HG02610 (cell line): Measurements from ENCODE around the gene TECR.
"Not testable (repeated sequence)": the region's sequence is repeated elsewhere in the genome, so short reads cannot be mapped to it uniquely, and the experiment has no call there.

Experiments
- ATAC-seq: cut with Tn5 transposase; IDR thresholded peaks from one replicate; pipeline ENCODE4 v1.9.1; 2021; ENCODE audit warnings: mild to moderate bottlenecking, moderate library complexity; ENCODE audit not compliant: unreplicated experiment

Gene TECR

DNA sequence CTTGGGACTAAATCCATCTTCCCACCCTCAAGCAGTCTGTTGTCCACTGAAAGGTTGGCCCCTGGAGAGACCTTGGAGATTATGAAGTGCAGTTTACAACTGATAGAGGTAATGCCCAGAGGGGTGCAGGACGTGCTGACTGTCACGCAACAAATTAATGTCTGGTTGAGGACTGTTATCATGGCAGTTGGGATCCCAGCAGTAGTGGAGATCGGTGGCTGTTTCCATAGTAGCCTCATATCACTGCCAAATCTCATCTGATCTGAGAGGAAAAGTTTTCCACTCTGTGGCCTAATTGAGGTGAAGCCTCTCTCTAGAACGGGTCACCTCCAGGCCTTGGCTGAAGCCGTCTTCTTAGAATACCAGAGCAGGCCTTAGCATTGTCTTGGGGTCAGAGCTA is 4.1 kb downstream of the TECR start:
- ATAC-seq: no peak

DNA sequence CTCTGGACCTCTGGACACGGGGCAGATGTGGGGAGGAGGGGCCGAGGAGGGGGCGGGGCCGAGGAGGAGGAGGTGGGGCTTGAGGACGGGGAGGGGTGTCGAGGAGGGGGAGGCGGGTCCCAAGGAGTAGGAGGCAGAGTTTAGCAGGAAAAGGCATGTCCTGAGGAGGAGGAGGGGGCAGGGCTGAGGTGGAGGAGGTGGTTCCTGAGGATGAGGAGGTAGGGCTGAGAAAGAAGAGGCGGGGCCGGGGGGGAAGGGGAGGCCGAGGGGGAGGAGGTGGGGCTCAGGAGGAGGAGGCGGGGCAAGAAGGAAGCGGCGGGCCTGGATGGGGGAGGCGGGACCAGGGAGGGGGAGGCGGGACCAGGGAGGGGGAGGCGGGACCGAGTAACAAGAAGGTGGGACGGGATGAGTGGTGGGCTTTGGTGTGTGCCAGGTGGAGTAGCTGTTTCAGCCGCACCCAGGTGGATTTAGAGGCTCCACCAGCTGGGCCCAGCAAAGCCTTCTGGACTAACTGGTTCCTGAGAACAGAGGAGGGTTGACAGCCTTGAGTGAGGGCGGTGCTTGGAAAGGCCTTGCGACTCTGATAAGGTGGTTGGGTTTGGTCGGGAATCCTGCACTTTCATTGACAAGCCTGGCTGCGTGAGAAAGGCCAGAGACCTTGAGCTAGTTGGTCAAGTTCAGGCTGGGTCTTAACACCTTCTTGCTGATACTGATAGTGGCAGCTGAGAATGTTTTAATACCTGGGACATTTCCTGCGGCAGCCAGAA is 7.7 kb downstream of the TECR start:
- ATAC-seq: no peak

DNA sequence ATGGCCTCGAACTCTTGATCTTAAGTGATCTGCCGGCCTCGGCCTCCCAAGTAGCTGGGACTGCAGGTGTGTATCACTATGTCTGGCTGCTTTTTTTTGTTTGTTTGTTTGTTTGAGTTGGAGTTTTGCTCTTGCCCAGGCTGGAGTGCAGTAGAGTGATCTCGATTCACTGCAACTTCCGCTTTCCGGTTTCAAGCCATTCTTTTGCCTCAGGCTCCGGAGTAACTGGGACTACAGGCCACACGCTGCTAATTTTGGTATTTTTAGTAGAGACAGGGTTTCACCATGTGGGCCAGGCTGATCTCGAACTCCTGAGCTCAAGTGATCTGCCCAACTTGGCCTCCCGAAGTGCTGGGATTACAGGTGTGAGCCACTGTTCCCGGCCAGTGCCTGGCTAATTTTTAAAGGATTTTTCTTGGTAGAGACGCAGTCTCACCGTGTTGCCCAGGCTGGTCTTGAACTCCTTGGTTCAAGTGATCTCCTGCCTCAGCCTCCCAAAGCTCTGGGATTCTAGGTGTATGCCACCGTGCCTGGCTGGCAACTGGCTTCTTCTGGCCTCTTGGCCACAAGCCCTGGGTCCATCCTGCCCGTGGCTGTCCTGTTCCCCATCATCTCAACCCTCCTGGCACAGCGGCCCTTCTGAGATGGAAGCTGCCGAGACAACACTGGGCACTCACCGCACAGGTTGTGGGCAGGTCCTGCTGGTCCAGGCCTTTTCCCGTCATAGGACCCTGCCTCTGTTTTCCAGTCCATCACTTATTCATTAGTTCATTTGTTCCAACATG is 11.5 kb downstream of the TECR start:
- ATAC-seq: no peak

DNA sequence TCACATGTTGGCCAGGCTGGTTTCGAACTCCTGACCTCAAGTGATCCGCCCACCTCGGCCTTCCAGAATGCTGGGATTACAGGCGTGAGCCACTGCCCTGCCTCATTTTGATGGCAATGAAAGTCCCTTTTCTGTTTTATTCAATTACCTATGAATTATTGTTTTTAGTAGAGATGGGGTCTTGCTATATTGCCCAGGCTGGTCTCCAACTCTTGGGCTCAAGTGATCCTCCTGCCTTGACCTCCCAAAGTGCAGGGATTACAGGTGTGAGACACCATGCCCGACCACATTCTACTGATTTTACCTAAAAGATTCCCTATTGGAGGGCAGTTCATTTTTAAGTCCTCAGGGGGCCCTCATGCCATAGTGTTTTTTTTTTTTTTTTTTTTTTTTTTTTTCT is 12.6 kb downstream of the TECR start:
- not testable (repeated sequence) for ATAC-seq

DNA sequence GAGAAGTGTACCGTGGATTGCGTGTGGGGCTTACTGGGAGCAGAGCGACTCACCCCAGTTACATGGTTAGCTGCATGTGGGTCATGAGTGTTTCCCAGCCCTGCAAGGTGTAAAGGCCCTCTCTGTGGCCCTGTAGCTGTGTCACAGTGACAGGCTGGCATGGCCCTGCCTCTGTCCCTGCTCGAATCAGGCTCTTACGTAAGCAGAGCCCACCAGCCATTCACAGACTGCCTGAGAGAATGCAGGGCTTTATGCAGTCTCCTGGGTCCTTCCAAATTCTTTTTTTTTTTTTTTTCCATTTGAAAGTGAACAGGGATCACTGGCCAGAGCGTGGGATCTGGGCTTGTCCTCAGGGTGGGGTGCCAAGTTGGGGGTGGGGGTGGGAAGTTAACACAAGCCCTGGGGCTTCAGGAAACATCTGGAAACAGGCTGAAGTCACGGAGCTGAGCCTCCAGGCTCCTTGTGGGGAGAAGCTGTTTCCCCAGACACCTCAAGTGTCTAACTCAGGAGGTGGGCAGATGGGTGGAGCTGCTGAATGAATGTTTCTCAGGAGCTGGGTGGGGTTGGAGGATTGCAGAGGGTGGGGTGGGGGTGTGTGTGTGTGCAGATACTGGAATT is 13.4 kb downstream of the TECR start:
- ATAC-seq: no peak

DNA sequence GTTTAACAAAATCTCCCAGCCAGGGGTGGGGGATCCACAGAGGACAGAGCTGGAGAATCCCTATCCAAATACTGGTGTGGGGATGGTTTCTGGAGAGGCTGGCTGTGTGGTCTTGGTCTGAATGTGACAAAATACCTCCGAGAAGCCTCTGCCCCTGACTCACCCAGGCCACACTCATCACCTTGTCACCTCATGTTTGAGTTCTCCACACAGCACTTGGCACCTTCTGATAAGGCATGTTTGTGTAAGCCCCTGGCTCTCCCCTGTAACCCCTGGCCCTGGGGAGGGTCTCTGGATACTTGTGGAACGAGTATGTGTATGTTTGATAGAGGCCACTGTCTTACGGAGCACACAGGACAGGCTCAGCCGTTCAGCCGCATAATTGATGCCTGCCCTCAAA is 14.7 kb downstream of the TECR start:
- no peak for ATAC-seq

DNA sequence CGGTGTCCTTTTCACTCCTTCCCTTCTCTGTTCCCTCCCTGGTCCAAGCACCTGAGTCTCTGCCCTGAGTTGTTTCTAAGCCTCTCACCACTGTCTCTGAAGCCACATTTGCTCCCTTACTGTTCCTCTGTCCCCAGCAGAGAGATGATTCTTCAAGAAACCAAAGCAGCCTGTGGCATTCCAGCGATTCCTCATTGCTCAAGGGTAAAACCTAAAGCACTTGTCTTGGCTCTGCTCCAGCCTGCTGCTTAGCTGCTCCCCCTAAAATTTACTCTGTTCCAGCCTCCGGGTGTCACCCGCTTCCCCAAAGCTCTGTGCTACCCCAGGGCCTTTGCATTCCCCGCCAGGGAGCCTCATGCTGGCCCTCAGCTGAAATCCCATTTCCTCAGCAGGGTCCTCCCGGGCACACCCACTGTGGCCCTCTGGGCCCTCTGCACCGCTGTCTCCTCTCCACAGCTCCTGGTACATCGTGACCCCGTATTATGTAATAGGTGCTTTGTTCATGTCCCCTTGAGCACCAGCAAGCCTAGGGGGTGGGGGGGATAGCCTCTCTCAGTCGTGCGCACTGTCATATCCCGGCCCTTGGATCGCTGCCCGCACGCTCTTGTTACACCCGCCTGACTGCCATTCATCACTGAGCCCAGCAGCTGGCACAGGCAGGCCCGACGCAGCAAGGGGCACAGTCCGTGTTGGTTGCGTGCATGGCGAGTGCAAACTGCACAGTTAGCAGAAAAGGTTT is 15.8 kb downstream of the TECR start:
- ATAC-seq: no peak

DNA sequence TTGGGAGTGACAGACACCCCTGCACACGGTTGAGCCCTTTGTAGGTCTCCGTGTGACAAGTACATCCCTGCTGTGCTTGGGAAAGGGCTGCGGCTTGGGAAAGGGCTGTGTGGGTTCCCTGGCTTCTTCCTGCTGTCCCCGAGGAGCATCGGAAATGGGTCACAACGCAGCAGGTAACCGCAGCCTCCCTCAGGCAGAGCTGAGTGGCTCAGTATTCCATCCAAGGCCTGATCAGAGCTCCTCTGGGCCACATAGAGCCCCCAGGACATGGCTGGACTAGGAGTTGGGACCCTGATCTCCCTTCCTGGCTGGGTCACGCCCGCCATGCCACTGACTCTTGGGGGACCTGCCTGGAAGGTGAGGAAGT is 16.3 kb downstream of the TECR start:
- no peak for ATAC-seq

DNA sequence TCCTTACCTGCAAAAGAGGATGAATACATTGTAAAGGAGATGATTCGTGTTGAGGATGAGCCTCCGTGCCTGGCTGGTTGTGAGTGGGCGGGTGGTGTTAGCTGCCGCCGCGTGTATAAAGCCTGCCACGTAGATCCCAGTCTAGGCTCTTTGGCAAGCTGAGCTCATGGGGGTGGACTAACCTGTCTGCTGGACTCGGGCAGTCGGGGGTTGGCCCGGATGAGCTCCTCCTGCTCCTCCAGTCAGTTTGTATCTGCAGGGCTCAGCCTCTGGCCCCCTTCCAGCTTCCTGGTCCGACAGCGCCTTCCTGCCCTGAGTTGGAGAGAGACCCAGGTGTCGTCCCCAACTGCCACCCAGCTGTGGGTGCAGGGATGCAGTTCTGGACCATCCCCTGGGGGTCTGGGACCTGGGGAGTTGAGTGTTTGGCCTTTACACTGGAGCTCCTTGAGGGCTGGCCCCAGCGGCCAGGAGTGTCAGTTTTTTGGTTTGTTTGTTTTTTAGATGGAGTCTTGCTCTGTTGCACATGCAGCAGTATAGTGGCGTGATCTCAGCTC is 20.9 kb downstream of the TECR start:
- ATAC-seq: no peak

DNA sequence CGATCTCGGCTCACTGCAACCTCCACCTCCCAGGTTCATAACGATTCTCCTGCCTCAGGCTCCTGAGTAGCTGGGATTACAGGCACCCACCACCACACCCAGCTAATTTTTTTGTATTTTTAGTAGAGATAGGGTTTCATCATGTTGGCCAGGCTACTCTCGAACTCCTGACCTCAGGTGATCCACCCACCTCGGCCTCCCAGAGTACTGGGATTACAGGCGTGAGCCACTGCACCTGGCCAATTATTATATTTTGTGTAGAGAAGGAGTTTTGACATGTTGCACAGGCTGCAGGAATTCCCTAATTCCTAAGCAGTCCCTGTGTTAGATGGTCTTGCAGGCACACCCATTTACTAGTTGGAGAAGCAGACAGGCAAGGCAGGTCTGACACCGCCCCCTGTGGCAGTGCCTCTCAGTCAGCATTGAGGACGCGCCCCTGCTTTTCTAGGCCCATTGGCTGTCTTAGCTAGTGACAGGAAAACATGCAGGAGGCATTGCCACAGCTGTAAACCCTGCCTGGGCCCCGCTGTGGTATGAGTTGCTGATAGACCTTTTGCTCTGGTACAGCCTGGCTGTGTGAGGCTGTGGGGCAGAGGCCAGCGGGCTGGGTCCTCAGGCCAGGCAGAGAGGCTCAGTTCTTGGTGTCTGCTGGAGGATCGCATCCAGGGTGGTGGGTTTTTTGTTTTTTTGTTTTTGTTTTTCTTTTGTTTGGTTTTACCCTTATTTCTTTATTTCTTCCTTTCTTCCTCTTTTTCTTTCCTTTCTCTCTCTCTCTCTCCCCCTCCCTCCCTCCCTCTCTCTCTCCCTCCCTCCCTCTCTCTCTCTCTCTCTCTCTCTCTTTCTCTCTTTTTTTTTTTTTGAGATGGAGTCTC is 22.0 kb downstream of the TECR start:
- ATAC-seq: not testable (repeated sequence)

DNA sequence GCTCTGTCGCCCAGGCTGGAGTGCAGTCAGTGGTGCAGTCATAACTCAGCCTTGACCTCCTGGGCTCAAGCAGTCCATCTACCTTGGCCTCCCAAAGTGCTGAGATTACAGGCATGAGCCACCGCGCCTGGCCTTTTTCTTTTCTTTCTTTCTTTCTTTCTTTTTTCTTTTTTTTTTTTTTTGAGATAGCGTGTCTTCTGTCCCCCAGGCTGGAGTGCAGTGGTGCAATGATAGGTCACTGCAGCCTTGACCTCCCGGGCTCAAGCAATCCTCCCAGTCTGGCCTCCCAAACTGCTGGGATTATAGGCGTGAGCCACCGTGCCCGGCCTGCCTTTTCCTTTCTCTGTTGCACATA is 22.6 kb downstream of the TECR start:
- ATAC-seq: not testable (repeated sequence)

DNA sequence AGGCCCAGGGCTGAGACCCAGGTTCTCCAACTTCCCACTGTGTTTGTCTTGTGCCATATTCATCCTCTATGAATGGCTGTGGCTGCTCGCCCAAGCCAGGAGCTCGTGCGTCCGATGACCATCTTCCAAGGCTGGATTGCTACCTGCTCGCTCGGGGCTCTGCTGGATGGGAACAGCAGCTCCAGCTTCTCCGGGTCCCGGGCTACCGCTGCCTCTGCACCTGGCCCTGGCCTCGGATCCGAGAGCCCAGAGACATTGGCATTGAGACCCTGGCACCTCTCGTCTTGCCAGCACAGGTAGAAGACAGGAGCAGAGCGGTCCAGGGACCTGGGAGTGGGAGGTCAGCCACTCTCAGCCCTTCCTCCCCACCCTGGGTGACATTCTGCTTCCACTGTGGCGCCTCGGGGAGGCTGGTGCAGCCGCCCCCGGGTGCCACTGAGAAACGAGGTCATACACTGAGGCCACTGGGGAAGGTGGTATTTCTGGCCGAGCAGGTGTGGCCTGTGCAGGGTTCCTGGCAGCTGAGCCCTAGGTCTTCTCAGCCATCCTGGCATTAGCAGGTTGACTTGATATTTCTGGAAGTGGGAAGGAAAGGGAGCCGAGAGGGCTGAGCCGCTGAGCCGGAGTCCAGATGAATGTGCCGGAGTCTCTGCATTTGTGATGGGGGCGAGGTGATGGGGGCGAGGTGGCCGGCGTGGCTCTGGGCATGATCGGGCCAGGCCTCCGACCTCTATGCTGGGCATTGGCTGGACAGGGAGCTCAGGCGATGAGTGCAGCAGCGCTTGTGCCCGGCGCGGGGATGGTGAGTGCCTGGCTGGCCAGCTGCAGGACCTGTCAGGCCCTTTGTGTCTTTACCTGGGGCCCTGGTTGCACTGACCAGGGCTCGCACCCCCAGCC is 23.9 kb downstream of the TECR start:
- no peak for ATAC-seq

DNA sequence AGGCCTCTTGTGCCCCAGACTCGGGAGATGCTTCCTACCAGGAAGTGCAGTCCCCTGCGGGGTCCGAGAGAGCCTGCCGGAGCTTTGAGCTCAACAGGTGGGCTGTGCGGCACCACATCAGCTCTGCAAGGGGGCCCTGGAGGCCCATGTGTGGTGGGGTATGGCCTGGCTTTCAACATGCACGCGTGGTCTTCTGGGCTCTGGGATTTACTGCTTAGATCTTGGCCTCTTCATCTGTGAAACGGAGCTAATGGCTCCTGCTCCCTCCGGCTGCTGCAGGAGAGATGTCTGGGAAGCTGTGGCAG is 24.5 kb downstream of the TECR start:
- no peak for ATAC-seq

DNA sequence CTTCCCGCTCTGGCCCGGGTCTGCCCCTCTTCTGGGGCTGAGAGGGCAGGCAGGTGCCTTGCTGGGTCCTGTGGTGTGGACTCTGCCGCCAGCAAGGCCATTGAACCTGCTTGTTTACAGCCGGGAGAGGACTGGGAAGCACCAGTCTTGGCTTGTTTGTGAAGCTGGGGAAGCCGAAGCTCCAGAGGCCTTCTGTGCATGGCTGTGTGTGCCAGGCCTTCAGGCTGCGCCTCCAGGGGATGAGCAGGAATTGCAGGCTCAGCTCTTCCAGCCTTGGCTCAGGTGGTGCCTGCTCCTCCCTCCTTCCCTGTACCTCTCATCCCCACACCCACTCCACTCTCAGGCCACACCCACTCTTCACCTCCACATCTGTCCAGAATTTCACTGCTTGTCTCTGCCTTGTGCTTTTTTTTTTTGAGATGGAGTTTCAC is 25.0 kb downstream of the TECR start:
- ATAC-seq: no peak

DNA sequence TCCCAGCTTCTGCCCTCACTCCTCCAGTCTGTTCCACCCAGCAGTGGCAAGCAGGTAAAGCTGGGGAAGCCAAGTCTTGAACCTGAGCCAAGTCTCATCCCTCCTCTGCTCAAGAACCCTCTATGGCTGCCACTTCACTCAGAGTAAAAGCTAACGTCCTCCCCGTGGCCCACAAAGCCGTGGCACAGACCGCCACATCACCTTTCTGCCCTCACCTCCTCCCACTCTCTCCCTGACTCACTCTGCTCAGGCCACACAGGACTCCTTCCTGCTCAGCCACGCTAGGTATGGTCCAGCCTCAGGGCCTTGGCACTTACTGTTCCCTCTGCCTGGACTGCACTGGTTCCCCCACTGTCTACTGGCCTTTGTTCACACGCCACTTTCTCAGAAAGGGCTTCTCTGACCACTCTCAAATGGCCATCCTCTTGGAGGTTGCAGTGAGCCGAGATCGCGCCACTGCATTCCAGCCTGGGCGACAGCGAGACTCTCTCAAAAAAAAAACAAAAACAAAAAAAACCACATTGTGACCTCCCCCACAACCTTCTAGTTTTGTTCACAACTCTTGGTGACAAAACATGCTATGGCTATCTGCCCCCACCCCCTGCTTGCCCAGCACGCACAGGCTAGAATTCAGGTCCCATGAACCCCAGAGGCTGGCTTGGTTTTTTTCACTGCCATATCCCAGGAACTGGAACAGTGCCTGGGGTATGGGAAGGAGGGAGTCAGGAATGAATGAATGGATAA is 26.7 kb downstream of the TECR start:
- ATAC-seq: no peak

DNA sequence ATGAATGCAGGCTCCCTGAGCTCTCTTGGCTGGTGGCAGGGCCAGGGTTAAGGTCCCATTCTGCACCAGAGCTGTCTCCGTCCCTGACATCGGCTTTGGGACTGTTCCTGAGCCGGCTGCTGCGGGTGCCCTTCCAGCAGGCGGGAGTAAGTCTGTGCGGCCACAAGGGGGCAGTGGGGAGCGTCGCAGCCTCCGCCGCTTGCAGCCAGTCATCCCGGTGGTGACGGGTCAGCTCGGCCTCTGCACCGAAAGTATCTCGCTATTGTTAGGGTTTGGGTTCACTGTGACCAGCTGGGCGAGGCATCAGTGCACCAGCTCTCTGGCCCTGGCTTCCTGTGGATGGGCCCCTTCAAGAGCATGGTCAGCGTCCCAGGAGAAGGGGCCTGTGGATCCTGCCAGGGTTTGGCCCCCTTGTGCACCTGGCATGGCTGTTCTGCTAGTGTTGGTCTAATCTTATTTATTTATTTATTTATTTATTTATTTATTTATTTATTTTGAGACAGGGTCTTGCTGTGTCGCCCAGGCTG is 27.3 kb downstream of the TECR start:
- no peak for ATAC-seq

DNA sequence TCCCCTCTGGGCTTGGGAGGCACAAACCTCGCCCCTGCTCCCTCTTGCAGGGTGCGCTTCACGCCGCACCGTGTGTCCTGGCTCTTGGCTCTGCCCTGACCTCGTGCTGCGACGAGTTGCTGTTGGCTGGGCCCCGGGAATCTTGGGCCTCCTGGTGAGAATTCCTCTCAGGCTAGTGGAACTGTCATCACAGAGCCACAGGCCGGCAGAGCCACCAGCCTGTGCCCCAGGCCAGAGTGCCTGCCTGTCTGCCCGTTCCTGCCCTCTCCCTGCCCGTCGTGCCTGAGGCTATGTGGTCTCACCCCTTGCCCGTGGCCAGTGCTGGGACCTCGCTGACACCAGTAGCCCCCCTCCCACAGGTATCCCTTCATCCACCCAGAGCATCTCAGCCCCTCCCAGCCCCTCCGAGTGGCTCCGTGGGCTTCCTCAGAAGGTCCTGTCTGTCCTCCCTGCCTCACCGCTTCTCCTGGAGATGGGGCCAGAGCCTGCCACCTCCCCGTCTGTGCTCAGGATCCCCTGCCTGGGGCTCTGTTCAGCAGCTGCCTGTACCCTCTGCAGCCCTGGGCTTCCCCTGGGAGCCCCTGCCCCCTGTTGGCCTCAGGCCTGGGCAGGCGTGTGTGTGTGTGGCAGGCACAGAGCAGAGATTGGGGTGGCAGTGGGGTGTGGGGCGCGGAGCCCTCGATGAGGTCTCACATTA is 29.1 kb downstream of the TECR start:
- ATAC-seq: no peak
